Progenitor cell of endocrine pancreas (in vitro differentiated cells): Measurements from ENCODE around the gene SMARCD2. TPM values are rescaled to one million over a fixed set of nuclear protein-coding genes. Genes with fewer than 3 reads are reported as not detected.

Experiments used
- DNase-seq: peaks from one replicate; pipeline ENCODE4 v3.0.0; 2021; ENCODE audit warnings: low spot score; ENCODE audit not compliant: unreplicated experiment
- H3K27ac Mint-ChIP-seq: 2 replicates; pipeline ENCODE4 v1.8.0; 2021; ENCODE audit warnings: mild to moderate bottlenecking, moderate library complexity, mixed read lengths
- H3K27me3 Mint-ChIP-seq: 2 replicates; pipeline ENCODE4 v1.8.0; 2021; ENCODE audit warnings: mixed read lengths
- H3K36me3 Mint-ChIP-seq: 2 replicates; pipeline ENCODE4 v1.8.0; 2022; ENCODE audit warnings: mixed read lengths; ENCODE audit not compliant: insufficient read depth
- H3K4me1 Mint-ChIP-seq: 2 replicates; pipeline ENCODE4 v1.8.0; 2021; ENCODE audit warnings: low read depth, mixed read lengths
- H3K4me3 Mint-ChIP-seq: 2 replicates; pipeline ENCODE4 v1.8.0; 2021; ENCODE audit warnings: low read depth, mild to moderate bottlenecking, moderate library complexity, mixed read lengths
- H3K9me3 Mint-ChIP-seq: 2 replicates; pipeline ENCODE4 v1.8.0; 2021; ENCODE audit warnings: low read depth, mixed read lengths
- CTCF ChIP-seq: fragments of 200-600 bp; sonication (generic); IDR thresholded peaks from one replicate; pipeline ENCODE4 v1.5.0; 2021; ENCODE audit warnings: antibody characterized with exemption, mild to moderate bottlenecking; ENCODE audit not compliant: unreplicated experiment
- total RNA-seq: library from RNA; stranded (reverse); gene quantifications from 2 replicates; pipeline ENCODE4 v1.2.1, GENCODE V29; 2021

SMARCD2 gene
- total RNA-seq, 1 donor from 2014 or later: 63.8 TPM

- Mint-ChIP-seq H3K4me1 (peaks cover 21% of the 10 kb centered on the region), H3K27ac (no peak overlapping the region), H3K36me3 (peaks cover 7% of the 10 kb centered on the region), H3K4me3 (no peak overlapping the region), H3K9me3 (no peaks in the 10 kb centered on the region), H3K27me3 (no peaks in the 10 kb centered on the region)
- DNase-seq: no peak
- no peak for TF ChIP-seq CTCF
Observed at GRCh38 chr17:63838631-63839171, 3.8 kb downstream of the SMARCD2 start.

DNA sequence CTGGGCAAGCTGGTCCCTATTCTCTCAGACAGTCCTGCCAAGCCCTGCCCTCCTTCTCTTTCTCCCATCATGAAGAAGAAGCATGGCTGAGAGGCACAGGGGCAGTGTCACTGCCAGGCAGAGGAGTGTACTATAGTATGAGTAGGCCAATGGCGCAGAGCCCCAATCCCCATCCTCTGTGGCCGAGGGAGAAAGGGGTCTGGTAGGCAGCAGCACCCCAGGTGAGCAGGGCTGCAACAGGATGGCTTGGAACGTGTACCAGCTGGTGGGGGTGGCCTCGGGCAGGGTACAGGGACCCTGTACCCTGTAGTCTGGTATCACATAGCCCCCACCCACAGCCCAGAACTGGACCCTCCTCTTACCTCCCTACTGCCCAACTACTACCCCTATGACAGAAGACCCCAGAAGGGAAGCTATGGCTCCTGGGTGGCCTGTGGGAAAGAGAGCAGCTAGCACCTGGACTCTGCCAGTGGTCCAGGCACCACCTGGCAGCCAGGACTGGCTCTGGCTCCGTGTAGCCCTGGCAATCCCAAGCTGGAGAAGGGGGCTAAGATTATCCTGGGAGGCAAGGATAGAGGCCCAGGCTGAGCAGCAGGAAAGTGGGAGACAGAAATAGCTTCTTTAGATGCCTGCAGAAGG, 4.4 kb downstream of the SMARCD2 start:
- Mint-ChIP-seq H3K27me3 (no peaks in the 10 kb centered on the region), H3K4me1 (peaks cover 19% of the 10 kb centered on the region), H3K9me3 (no peaks in the 10 kb centered on the region), H3K36me3 (peaks cover 7% of the 10 kb centered on the region), H3K27ac (peak overlapping the region; percentile 71), H3K4me3 (no peak overlapping the region)
- no peak for DNase-seq
- no peak for TF ChIP-seq CTCF

GRCh38 chr17:63837480-63837879, 5.0 kb downstream of the SMARCD2 start:
- Mint-ChIP-seq H3K27ac (no peak overlapping the region), H3K27me3 (no peaks in the 10 kb centered on the region), H3K9me3 (no peaks in the 10 kb centered on the region), H3K4me3 (no peak overlapping the region), H3K4me1 (peaks cover 19% of the 10 kb centered on the region), H3K36me3 (peaks cover 7% of the 10 kb centered on the region)
- DNase-seq: no peak
- no peak for TF ChIP-seq CTCF

DNA sequence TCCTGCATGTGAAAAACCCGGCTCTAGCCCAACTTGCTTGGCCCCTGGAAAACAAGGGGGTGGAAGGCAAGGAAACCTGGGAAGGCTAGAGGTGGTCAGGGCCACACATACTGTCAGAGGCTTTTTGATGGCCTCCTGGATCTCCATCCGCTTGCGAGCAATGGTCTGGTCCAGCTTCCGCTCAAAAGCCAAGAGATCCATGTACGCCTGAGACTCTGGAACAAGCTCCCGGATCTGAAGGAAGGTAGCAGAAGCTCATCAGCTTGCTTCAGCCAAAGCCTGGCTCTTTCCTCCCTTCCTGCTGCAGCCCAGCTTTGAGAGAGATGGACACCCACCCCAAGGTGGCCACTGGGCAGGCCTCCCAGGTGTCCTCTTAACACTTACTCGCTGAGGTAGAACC, 5.7 kb downstream of the SMARCD2 start:
- no peak for DNase-seq
- Mint-ChIP-seq H3K9me3 (no peaks in the 10 kb centered on the region), H3K27me3 (no peaks in the 10 kb centered on the region), H3K4me1 (peaks cover 19% of the 10 kb centered on the region), H3K27ac (no peak overlapping the region), H3K36me3 (peaks cover 10% of the 10 kb centered on the region), H3K4me3 (no peak overlapping the region)
- no peak for TF ChIP-seq CTCF

DNA sequence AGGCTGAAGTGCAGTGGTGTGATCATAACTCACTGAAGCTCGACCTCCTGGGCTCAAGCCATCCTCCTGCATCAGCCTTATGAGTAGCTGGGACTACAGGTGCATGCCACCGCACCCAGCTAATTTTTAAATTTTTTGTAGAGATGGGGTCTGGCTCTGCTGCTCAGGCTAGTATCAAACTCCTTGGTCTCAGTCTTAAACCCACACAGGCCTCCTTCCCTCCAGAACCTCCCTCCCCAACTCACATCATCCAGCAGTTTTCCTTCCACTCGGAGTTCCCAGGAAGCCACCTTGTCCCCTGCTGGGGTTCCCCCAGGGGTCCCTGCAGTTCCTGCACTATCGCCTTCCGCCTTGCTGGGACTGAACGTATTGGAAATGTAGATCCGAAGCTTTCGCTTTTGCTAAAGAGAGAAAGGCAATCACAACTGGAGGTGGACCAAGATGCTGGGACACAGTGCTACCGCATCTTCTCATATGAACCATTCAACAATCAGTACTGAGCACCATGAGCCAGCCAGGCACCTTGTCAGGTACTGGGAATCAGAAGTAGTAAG, 7.2 kb downstream of the SMARCD2 start:
- Mint-ChIP-seq H3K4me3 (no peak overlapping the region), H3K27ac (peak overlapping the region; percentile 49), H3K4me1 (peaks cover 4% of the 10 kb centered on the region), H3K9me3 (no peaks in the 10 kb centered on the region), H3K27me3 (no peaks in the 10 kb centered on the region), H3K36me3 (peaks cover 12% of the 10 kb centered on the region)
- no peak for TF ChIP-seq CTCF
- no peak for DNase-seq
